NCI-H446 treated with DMSO at 0.1 percent for 48 hours (cell line): Measurements from ENCODE around the gene LIPF.
"Not testable (repeated sequence)": the region's sequence is repeated elsewhere in the genome, so short reads cannot be mapped to it uniquely, and the experiment has no call there.

Experiments
- DNase-seq: peaks from one replicate; lab custom pipeline; 2025; lab: John Stamatoyannopoulos, UW

The LIPF gene

GRCh38 chr10:88676283-88677060 is 12.2 kb downstream of the LIPF start:
- DNase-seq, result no peak

DNA sequence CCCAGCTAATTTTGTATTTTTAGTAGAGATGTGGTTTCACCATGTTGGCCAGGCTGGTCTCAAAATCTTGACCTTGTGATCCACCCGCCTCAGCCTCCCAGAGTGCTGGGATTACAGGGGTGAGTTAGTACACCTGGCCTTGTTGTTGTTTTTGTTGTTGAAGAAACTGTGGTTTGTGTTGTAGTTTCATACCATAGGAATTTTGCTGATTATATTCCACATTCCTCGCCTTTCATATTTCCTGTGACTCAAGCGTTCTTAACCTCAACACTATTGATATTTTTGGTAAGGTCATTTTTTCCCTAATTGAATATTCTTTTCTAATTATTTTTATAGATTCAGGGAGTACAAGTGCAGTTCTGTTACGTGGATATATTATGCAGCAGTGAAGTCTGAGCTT is 16.7 kb downstream of the LIPF start:
- no peak for DNase-seq

DNA sequence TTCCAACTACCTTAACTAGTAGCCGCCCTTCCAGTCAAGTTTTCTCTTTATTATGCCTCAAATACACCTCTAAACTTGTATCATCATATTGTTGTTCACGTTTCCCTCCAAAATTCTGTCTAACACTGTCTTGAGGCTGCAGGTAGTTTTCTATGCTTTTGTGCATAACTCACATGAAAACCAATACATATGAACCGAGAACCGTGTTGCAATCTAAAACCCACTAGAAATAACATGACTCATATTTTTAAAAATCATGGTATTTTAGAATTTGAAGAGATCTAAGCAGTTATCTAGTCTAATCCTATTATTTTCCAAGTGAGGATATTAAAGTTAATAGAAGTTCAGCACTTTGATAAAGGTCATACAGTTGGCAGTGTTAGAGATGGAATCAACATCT is 18.2 kb downstream of the LIPF start:
- no peak for DNase-seq

GRCh38 chr10:88687853-88688467 is 23.7 kb downstream of the LIPF start:
- DNase-seq, result no peak

- no peak for DNase-seq
These were observed 25.1 kb downstream of the LIPF start for GRCh38 chr10:88689366-88689765.

GRCh38 chr10:88693392-88694020 is 29.3 kb downstream of the LIPF start:
- no peak for DNase-seq

- DNase-seq, result no peak
These were observed 38.8 kb downstream of the LIPF start for GRCh38 chr10:88702848-88703597.

DNA sequence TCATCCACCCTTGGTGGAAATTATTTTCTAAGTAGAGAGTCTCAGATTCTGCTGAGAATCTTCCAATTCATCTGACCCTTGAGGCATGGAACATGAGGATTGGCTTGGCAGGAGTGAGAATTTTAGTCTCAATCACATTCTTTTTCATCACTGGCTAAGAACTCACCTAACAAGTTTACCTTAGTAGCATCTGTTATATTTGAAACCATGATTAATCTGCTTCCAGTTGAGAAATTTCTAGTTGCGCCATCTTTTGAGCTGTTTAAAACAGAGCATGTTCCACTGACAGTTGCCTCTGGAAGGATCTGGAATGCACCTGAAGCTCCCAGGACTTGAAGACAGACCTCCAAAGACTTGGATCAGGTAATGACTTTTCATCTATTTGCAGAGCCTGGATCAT is 41.7 kb downstream of the LIPF start, which contains the start of gene LIPK:
LIPK (plus strand) TSS at position 292 of the 400 bp plus-strand sequence. CDS start 18,295 bp downstream, outside the sequence.
- DNase-seq, result no peak

DNA sequence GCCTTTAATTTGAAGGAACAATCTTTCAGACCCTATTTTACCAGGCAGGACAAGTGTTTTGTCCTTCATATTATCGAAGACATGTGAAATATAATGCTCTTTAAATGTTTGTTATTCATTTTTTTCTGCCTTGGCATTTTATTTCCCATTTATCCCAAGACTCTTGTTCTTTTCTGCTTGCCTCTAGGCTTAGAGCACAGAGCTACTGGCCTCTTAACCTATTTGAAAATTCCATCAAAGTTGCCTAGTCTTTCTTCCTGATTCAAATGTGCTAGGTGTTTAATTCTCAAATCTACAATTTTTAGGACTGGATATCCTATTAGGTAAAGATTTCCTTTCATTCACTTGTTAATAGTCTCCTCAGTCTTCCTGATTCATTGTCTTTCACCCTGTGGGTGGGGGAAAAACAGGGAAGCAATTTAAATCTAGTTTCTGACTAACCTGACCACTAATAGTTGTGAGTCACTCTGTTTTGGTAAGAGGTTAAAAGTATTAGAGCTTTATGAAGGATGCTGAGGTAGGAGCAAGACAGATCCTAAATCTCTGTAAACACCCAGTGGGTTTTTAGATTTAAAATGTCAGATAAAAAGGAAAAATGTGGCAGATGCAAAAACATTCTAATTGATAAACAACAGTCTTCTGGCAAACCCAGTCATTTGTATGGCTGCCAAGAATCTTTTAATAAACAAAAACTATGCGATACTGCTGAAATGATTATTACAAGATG is 43.4 kb downstream of the LIPF start:
- no peak for DNase-seq

DNA sequence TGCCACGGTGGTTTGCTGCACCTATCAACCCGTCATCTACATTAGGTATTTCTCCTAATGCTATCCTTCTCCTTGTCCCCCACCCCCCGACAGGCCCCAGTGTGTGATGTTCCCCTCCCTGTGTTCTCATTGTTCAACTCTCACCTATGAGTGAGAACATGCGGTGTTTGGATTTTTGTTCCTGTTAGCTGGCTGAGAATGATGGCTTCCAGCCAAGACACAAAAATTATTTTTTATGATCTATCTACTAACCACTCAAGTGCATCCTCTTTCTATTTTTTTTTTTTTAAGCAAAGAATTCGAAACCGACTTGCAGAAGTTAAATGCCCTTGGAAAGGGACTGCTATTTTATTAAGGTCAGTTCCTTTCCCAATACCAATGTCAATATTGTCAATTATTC is 45.1 kb downstream of the LIPF start:
- DNase-seq, result not testable (repeated sequence)

GRCh38 chr10:88715517-88715916 is 51.3 kb downstream of the LIPF start:
- no peak for DNase-seq

GRCh38 chr10:88721392-88721791 is 57.1 kb downstream of the LIPF start:
- no peak for DNase-seq

- no peak for DNase-seq
These were observed 61.6 kb downstream of the LIPF start for GRCh38 chr10:88725798-88726197.

DNA sequence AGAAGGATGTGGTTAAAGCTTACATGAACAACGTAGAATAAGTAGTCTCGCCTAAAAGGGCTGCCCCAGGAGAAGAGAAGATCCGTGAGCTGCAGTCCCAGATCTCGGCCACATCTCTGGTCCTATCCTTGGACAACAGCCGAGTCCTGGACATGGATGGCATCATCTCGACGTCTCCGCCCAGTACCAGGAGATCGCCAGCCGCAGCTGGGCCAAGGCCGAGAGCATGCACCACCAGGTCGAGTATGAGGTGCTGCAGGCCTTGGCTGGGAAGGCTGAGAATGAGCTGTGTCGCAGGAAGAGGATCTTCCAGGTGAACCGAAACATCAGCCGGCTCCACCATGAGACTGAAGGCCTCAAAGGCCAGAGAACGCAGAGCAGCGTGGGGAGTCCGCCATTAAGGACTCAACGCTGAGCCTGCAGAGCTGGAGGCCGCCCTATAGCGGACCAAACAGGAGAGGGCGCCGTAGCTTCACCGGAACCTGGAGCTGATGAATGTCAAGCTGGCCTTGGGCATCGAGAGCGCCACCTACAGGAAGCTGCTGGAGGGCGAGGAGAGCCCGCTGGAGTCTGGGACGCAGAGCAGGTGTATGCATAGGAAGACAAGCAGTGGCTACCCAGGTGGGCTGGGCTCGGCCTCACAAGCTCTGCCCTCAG is 64.0 kb downstream of the LIPF start:
- no peak for DNase-seq
